IPS-20b (cell line): ENCODE measurements around the gene BUD31.

Experiments used
- H3K27ac ChIP-seq: one replicate; pipeline ENCODE4 v1.5.1; 2013; ENCODE audit warnings: low read length
- H3K27me3 ChIP-seq: 2 replicates; pipeline ENCODE4 v1.6.1; 2013; ENCODE audit warnings: mild to moderate bottlenecking, low read length, inconsistent platforms; ENCODE audit not compliant: insufficient read depth
- H3K36me3 ChIP-seq: 2 replicates; pipeline ENCODE4 v1.6.1; 2013; ENCODE audit warnings: low read depth, mild to moderate bottlenecking, inconsistent platforms, low read length, moderate library complexity; ENCODE audit not compliant: insufficient read depth
- H3K4me1 ChIP-seq: 2 replicates; pipeline ENCODE4 v1.6.1; 2013; ENCODE audit warnings: mild to moderate bottlenecking, control low read depth, inconsistent platforms, low read length, moderate library complexity; ENCODE audit not compliant: insufficient read depth
- H3K4me3 ChIP-seq: 2 replicates; pipeline ENCODE4 v1.5.1; 2013; ENCODE audit warnings: mild to moderate bottlenecking, low read length, inconsistent platforms
- H3K9ac ChIP-seq: 2 replicates; pipeline ENCODE4 v1.6.1; 2013; ENCODE audit warnings: low read depth, mild to moderate bottlenecking, inconsistent platforms, low read length, moderate library complexity
- H3K9me3 ChIP-seq: 2 replicates; pipeline ENCODE4 v1.6.1; 2013; ENCODE audit warnings: mild to moderate bottlenecking, low read depth, low read length, inconsistent platforms; ENCODE audit not compliant: insufficient read depth

Gene BUD31

GRCh38 chr7:99465421-99465768 is 56.6 kb downstream of the BUD31 start:
- Histone ChIP-seq H3K9me3 (no peaks in the 10 kb centered on the region), H3K9ac (peak overlapping the region; percentile 91), H3K27ac (peak overlapping the region; percentile 89), H3K27me3 (no peaks in the 10 kb centered on the region), H3K4me1 (no peaks in the 10 kb centered on the region; the same call in 1 of the 2 replicates), H3K4me3 (peak overlapping the region; percentile 78), H3K36me3 (peaks cover 27% of the 10 kb centered on the region)

GRCh38 chr7:99468336-99468918 is 59.7 kb downstream of the BUD31 start:
- Histone ChIP-seq H3K36me3 (peaks cover 6% of the 10 kb centered on the region), H3K9me3 (no peaks in the 10 kb centered on the region), H3K4me1 (no peaks in the 10 kb centered on the region; the same call in 1 of the 2 replicates), H3K4me3 (no peak overlapping the region), H3K9ac (no peak overlapping the region), H3K27ac (no peak overlapping the region), H3K27me3 (no peaks in the 10 kb centered on the region)
